GM21381 (cell line): ENCODE results near the gene NDFIP1.
"Not testable (repeated sequence)": the region's sequence is repeated elsewhere in the genome, so short reads cannot be mapped to it uniquely, and the experiment has no call there.

ENCODE experiments used
- ATAC-seq: cut with Tn5 transposase; IDR thresholded peaks from one replicate; pipeline ENCODE4 v1.9.1; 2021; ENCODE audit warnings: mild to moderate bottlenecking, moderate library complexity; ENCODE audit not compliant: unreplicated experiment

Gene NDFIP1

GRCh38 chr5:142151436-142152383 lies 43.1 kb downstream of the NDFIP1 start:
- ATAC-seq = no peak

DNA sequence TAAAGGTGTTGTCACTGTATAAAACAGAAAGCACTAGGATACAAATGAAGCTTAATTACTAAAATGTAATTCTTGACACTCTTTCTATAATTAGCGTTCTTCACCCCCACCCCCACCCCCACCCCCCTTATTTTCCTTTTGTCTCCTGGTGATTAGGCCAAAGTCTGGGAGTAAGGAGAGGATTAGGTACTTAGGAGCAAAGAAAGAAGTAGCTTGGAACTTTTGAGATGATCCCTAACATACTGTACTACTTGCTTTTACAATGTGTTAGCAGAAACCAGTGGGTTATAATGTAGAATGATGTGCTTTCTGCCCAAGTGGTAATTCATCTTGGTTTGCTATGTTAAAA lies 43.8 kb downstream of the NDFIP1 start:
- no peak for ATAC-seq

DNA sequence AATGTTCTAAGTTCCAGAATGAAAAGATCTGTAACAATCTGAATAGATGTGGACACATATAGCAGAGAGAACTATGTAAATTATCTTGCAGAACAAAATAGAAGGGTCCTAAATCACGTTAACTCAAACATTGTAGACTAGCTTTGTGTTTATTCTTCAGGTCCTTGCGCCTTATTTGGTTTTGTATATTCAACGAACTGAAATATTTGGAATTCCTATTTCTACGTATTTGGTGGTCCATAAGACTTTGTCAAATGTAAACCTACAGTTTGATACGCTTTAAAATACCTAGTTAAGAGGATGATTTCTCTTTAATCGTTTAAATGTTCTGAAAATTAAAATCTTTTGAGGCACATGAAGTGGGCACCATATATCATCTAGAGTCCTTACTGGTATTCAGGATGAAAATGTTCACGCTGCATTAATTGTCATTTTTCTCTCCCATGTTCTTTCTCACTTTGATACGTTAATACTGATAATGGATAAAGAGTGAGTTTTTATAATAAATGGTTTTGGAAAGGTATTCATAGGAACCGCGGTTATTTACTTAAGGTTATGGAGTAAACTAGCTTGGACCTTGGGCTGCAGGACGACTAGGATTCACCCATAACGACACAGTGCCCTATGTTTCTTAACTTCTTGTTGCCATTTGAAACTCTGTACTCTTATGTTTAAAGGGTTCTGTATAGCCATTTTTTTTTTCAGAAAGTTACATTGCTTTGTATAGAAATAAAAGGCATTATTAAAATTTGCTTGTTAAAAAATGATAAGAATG lies 45.3 kb downstream of the NDFIP1 start:
- ATAC-seq = no peak

GRCh38 chr5:142154449-142154841 lies 45.9 kb downstream of the NDFIP1 start:
- ATAC-seq = not testable (repeated sequence)

- ATAC-seq = no peak
Measured at GRCh38 chr5:142156839-142157463, 48.4 kb downstream of the NDFIP1 start.

DNA sequence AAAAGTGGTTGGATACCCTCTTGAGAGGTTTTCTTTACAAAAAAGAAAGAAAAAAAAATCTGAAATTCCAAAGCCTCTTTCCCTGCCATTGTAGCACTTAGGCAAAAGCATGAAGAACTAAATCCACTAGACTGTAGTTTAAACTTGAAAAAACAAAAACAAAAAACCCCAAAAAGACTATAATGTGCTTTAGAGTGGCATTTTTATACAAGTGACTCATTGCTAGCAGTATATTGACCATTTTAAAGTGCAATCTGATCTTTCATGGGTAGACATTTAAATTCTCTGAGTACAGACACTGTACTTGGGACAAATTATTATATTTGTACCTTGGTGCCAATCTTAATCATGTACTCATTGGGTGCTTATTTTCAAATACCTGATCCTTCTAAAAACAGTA lies 50.8 kb downstream of the NDFIP1 start:
- no peak for ATAC-seq

GRCh38 chr5:142164315-142164714 lies 55.7 kb downstream of the NDFIP1 start:
- no peak for ATAC-seq

DNA sequence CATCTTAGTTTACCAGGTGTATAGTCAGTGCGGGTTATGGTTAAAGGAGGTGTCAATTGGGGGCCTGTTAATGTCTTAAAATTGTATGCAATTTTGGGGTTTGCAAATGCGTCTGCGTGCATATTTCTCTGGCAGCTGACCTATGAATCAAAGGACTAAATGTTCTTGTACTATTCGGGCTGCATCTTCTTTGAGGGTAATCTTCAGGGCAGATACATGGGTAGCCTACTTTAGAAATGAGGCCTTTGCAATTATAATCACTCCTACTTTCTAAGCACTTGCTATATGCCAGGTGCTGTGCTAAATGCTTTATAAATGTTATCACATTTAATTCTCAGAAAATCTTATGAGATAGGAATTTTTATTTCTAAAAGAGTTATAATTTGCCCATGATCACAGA lies 58.2 kb downstream of the NDFIP1 start:
- ATAC-seq = no peak

GRCh38 chr5:142167458-142167857 lies 58.9 kb downstream of the NDFIP1 start:
- ATAC-seq = no peak

DNA sequence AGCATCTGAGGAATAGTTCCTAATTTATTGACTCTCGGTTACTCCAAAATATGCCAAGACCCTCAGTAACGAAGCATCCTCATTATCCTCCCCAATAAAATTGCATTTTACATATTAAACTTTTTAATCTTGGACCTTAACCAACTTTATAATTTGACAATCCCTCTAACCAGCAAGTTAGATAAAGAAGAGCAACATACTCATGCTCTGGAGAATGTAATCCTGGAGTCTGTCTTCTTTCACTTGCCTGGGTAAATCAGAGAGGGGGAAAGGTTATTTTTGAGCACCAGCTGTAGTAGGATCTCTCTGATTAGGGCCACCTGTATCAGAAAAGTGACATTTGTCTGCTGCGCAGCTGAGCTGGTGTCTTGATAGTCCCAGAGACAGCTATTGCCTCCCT lies 59.8 kb downstream of the NDFIP1 start:
- ATAC-seq = no peak

- no peak for ATAC-seq
Measured at GRCh38 chr5:142170254-142170953, 61.8 kb downstream of the NDFIP1 start.

DNA sequence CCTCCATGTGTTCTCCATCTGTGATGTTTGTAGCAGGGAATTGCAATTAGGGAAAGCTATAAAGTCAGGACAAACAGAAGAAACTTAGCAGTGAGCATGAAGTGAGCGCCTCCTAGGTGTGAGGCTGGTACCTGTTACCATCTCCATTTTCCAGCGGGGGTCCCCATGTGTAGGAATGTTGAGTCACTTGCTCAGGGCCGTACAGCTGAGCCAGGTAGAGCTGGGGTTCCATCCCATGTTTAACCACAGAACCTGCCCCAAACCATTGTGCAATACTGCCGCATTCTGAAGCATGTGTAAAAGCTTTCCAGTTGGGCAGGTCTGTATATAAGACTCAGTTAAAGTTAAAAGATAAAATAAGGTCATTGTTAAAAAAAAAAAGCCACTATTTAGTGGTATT lies 62.7 kb downstream of the NDFIP1 start:
- no peak for ATAC-seq

DNA sequence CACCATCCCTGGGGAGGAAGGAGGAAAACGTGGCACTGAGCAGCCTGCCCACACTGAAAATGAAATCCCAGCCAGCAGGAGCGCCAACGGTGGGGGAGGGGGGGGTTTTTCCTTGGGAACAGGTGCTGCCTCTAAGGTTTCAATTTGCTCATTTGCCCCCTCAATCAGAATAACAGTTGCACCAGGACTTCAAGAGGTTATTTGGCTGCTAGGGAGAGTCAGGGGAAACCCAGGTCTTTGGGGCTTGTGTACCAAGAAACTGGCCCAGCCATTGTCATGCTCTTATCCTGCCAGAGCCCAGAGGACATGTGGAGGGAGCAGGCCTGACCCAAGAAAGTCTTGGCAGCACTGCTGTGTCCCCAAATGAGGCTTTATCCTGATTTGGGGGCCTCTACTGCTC lies 66.5 kb downstream of the NDFIP1 start:
- no peak for ATAC-seq

- no peak for ATAC-seq
Measured at GRCh38 chr5:142175461-142176142, 67.0 kb downstream of the NDFIP1 start.

DNA sequence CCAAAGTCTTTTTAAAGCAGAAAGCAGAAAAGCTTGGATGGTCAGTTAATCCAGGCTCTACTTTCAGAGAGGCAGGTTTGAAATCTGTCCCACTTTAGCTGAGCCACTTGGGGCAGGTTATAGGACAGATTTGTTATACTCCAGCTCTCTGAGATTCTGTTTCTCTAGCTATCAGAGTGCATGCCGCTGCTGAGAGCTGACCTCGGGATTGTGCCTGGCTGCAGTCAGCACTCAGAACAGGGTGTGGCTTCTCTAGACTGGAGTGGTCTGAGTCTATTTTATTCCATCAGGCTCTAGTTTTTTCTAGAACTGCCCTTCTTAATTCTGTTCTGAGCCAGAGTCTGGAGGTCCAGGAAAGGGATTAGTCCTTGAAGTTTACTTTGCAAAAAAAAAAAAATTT lies 67.7 kb downstream of the NDFIP1 start:
- ATAC-seq = no peak

DNA sequence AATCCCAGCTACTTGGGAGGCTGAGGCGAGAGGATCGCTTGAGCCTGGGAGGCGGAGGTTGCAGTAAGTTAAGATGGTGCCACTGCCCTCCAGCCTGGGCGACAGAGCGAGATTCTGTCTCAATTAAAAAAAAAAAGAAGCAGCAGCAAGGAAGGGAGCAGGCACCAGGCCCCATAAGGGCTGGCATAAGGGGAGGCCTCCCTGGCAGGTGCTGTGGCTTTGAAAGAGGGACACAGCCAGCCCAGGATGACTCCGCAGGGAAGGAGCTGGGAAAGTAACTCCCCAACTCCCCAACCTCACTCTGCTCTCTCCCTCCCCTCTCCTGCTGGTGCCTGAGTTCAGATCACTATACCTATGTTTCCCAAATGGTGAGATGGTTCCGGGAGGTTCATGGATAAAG lies 70.1 kb downstream of the NDFIP1 start:
- ATAC-seq = no peak

DNA sequence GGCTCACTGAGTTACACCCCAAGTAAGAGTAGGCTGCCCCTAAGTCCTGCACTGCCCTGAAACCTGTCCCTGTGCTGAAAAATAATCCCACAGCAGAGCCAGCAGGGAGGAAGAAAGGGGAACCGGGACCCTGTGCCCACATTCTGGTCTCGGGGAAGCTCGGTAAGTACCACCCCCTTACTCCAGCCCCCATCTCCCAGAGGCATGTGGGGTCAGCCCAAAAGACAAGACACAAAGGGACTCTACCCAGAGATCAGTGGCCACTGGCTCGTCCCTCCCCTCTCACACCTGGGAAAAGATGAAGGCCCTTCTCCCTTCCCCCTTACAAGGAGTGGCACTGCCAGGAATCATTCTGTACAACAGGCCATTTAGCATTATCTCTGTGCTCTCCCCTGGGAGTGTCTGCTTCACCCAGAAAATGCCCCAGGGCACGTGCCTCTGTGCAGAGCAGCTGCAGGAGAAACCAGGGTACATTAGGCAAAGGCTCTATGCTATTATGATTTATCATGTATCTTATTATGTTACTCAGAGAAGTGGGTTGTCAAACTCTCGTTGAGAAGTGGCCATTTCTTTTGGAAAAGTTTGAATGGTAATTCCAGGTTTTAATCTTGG lies 71.3 kb downstream of the NDFIP1 start:
- ATAC-seq = no peak

- no peak for ATAC-seq
Measured at GRCh38 chr5:142181096-142181495, 72.5 kb downstream of the NDFIP1 start.

- ATAC-seq = no peak
Measured at GRCh38 chr5:142181547-142182163, 73.1 kb downstream of the NDFIP1 start.

- no peak for ATAC-seq
Measured at GRCh38 chr5:142182840-142183239, 74.3 kb downstream of the NDFIP1 start.
